HepG2 (cell line): ENCODE measurements around the gene SLC1A4. TPM values are rescaled to one million over a fixed set of nuclear protein-coding genes. Genes with fewer than 3 reads are reported as not detected.

Experiments
- BHLHE40 ChIP-seq: IDR thresholded peaks from 2 replicates; pipeline ENCODE4 v1.6.1; 2011; ENCODE audit warnings: low read length, improper control_type of control experiment
- GABPB1 ChIP-seq: IDR thresholded peaks from 2 replicates; pipeline ENCODE4 v1.6.1; 2016; ENCODE audit warnings: mild to moderate bottlenecking, missing genetic modification reagents, moderate library complexity, missing compliant biosample characterization
- GFI1 ChIP-seq: sonication (generic); formaldehyde crosslinking; IDR thresholded peaks from 2 replicates; pipeline ENCODE4 v1.5.0; 2020; ENCODE audit warnings: missing genetic modification reagents, mild to moderate bottlenecking, borderline replicate concordance
- KDM1A ChIP-seq: IDR thresholded peaks from 2 replicates; pipeline ENCODE4 v1.6.1; 2016; ENCODE audit warnings: missing compliant biosample characterization
- NRL ChIP-seq: sonication (generic); formaldehyde crosslinking; IDR thresholded peaks from 2 replicates; pipeline ENCODE4 v1.5.0; 2020; ENCODE audit warnings: missing genetic modification reagents, mild to moderate bottlenecking, moderate library complexity, borderline replicate concordance
- PLSCR1 ChIP-seq: sonication (generic); formaldehyde crosslinking; IDR thresholded peaks from 2 replicates; pipeline ENCODE4 v1.5.0; 2020; ENCODE audit warnings: missing genetic modification reagents, mild to moderate bottlenecking, borderline replicate concordance
- PPARG ChIP-seq: conservative IDR thresholded peaks from 2 replicates; pipeline ENCODE4 v1.6.1; 2016; ENCODE audit warnings: missing biosample characterization, missing genetic modification reagents
- RBM39 ChIP-seq: fragments of 200-400 bp; formaldehyde crosslinking; IDR thresholded peaks from one replicate; pipeline ENCODE4 v1.6.1; 2018; ENCODE audit warnings: antibody characterized with exemption, mild to moderate bottlenecking, low read depth, low read length; ENCODE audit not compliant: poor library complexity, severe bottlenecking
- TBX2 ChIP-seq: sonication (generic); formaldehyde crosslinking; IDR thresholded peaks from 2 replicates; pipeline ENCODE4 v1.5.0; 2020; ENCODE audit warnings: missing genetic modification reagents, mild to moderate bottlenecking, borderline replicate concordance
- TERF1 ChIP-seq: sonication (generic); formaldehyde crosslinking; IDR thresholded peaks from 2 replicates; pipeline ENCODE4 v1.8.0; 2022; ENCODE audit warnings: mild to moderate bottlenecking, missing genetic modification reagents, moderate library complexity
- ZBTB38 ChIP-seq: sonication (generic); formaldehyde crosslinking; IDR thresholded peaks from 2 replicates; pipeline ENCODE4 v1.5.1; 2020; ENCODE audit warnings: mild to moderate bottlenecking, missing genetic modification reagents
- ZFX ChIP-seq: sonication (generic); formaldehyde crosslinking; IDR thresholded peaks from 2 replicates; pipeline ENCODE4 v1.4.0; 2020; ENCODE audit warnings: mild to moderate bottlenecking, low read depth, missing genetic modification reagents, moderate library complexity
- ZIK1 ChIP-seq: sonication (generic); formaldehyde crosslinking; IDR thresholded peaks from 2 replicates; pipeline ENCODE4 v1.5.0; 2020; ENCODE audit warnings: mild to moderate bottlenecking, low read depth, missing genetic modification reagents, borderline replicate concordance
- ZNF333 ChIP-seq: sonication (generic); formaldehyde crosslinking; IDR thresholded peaks from 2 replicates; pipeline ENCODE4 v1.4.0; 2020; ENCODE audit warnings: mild to moderate bottlenecking, missing genetic modification reagents, borderline replicate concordance
- ZNF350 ChIP-seq: sonication (generic); formaldehyde crosslinking; IDR thresholded peaks from 2 replicates; pipeline ENCODE4 v1.4.0; 2020; ENCODE audit warnings: mild to moderate bottlenecking, low read depth, missing genetic modification reagents, borderline replicate concordance
- ZNF451 ChIP-seq: sonication (generic); formaldehyde crosslinking; IDR thresholded peaks from 2 replicates; pipeline ENCODE4 v1.5.0; 2020; ENCODE audit warnings: mild to moderate bottlenecking, missing genetic modification reagents
- ZNF556 ChIP-seq: sonication (generic); formaldehyde crosslinking; IDR thresholded peaks from 2 replicates; pipeline ENCODE4 v1.4.0; 2020; ENCODE audit warnings: mild to moderate bottlenecking, missing genetic modification reagents, borderline replicate concordance
- ZNF777 ChIP-seq: sonication (generic); formaldehyde crosslinking; IDR thresholded peaks from 2 replicates; pipeline ENCODE4 v1.4.0; 2020; ENCODE audit warnings: missing genetic modification reagents
- polyA plus RNA-seq, 8 experiments: library from polyadenylated mRNA; depleted of rRNA in 3 of 8; stranded (reverse) in 7 of 8; unstranded in 1 of 8; fragments of >200 nt; fragmentation: Illumina TruSeq in 4 of 8; extraction: Trizol in 4 of 8; gene quantifications; 2 replicates each; pipeline versions ENCODE4 v1.2.1 to v1.2.3, GENCODE V29; 2011 to 2016; ENCODE audit warnings: low read depth in 4 of 8, missing spikeins in 1 of 8, mixed read lengths in 1 of 8; ENCODE audit not compliant: insufficient read depth in 1 of 8
- total RNA-seq, 5 experiments: library from RNA; depleted of rRNA; stranded (reverse); fragments of >200 nt; fragmentation: Illumina TruSeq; extraction: Trizol; gene quantifications; 2 replicates each; pipeline ENCODE4 v1.2.3, GENCODE V29; 2016; ENCODE audit warnings: low read depth in 1 of 5
- TF ChIP-seq, protein P1 (sequence below): sonication (generic); formaldehyde crosslinking; IDR thresholded peaks from 2 replicates; pipeline ENCODE4 v1.5.1; 2020; ENCODE audit warnings: missing genetic modification reagents, mild to moderate bottlenecking, borderline replicate concordance
- TF ChIP-seq, protein P2 (sequence below): sonication (generic); formaldehyde crosslinking; IDR thresholded peaks from 2 replicates; pipeline ENCODE4 v1.5.1; 2020; ENCODE audit warnings: missing genetic modification reagents, mild to moderate bottlenecking, borderline replicate concordance
- TF ChIP-seq, protein P3 (sequence below): sonication (generic); formaldehyde crosslinking; IDR thresholded peaks from 2 replicates; pipeline ENCODE4 v1.4.0; 2020; ENCODE audit warnings: missing genetic modification reagents

The SLC1A4 gene
- total and polyA plus RNA-seq, 2 of the 13 experiments (the other 11 are each of a cell fraction or from before 2014, with no cell fraction given) = 21.0 to 39.6 TPM

DNA sequence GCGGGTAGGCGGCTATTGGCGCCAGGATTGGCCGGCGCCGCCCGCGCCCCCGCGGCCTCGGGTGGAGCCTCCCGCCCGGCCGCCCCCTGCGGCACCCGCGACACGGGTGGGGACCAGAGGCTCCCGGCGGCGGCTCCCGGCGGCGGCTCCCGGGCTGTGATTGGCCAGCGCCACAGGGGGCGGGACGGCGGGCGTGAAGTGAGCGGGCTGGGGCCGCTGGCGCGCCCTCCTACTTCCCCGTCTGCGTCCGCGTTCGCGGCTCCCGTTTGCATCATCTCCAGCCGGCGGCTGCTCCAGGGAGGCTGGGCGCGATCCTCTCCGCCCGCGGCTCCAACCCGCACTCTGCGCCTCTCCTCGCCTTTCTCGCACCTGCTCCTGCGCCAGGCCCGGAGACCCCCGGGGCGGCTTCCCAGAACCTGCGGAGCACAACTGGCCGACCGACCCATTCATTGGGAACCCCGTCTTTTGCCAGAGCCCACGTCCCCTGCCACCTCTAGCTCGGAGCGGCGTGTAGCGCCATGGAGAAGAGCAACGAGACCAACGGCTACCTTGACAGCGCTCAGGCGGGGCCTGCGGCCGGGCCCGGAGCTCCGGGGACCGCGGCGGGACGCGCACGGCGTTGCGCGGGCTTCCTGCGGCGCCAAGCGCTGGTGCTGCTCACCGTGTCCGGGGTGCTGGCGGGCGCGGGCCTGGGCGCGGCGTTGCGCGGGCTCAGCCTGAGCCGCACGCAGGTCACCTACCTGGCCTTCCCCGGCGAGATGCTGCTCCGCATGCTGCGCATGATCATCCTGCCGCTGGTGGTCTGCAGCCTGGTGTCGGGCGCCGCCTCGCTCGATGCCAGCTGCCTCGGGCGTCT lies at the start of gene SLC1A4 (continued):
- TF ChIP-seq, protein P1, sequence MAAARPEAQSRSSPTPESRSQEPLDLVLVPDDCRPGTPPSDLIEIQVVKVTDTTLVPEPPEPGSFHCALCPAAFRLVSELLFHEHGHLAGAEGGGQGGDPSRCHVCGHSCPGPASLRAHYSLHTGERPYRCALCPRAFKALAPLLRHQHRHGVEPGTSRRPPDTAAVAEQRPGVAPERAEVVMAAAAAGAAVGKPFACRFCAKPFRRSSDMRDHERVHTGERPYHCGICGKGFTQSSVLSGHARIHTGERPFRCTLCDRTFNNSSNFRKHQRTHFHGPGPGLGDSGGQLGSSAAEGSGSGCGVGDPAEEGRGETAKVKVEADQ (CRISPR knock-in tag) = peak; percentile 23; the same call in 1 of the 2 replicates
- 0 out of 2 replicates have a peak, but pooled peaks have one; percentile 11 for TF ChIP-seq ZNF451 (CRISPR knock-in tag)
- TF ChIP-seq, protein P2, sequence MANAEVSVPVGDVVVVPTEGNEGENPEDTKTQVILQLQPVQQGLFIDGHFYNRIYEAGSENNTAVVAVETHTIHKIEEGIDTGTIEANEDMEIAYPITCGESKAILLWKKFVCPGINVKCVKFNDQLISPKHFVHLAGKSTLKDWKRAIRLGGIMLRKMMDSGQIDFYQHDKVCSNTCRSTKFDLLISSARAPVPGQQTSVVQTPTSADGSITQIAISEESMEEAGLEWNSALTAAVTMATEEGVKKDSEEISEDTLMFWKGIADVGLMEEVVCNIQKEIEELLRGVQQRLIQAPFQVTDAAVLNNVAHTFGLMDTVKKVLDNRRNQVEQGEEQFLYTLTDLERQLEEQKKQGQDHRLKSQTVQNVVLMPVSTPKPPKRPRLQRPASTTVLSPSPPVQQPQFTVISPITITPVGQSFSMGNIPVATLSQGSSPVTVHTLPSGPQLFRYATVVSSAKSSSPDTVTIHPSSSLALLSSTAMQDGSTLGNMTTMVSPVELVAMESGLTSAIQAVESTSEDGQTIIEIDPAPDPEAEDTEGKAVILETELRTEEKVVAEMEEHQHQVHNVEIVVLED (CRISPR knock-in tag) = peak; percentile 46; the same call in 1 of the 2 replicates
- TF ChIP-seq TERF1 (CRISPR knock-in tag) = peak; percentile 74; the same call in 1 of the 2 replicates
- TF ChIP-seq, protein P3, sequence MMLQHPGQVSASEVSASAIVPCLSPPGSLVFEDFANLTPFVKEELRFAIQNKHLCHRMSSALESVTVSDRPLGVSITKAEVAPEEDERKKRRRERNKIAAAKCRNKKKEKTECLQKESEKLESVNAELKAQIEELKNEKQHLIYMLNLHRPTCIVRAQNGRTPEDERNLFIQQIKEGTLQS (CRISPR knock-in tag) = peak; percentile 93
- TF ChIP-seq NRL = no peak; the same call in 1 of the 2 replicates
- peak; percentile 58; the same call in 1 of the 2 replicates for TF ChIP-seq GABPB1 (CRISPR knock-in tag)
- peak; percentile 68; the same call in 1 of the 2 replicates for TF ChIP-seq ZNF333 (CRISPR knock-in tag)
- TF ChIP-seq BHLHE40 = peak; percentile 2; the same call in 1 of the 2 replicates
- no peak for TF ChIP-seq RBM39
- peak; percentile 54; the same call in 1 of the 2 replicates for TF ChIP-seq TBX2 (CRISPR knock-in tag)
- TF ChIP-seq ZFX (CRISPR knock-in tag) = peak; percentile 54
- peak; percentile 57; the same call in 1 of the 2 replicates for TF ChIP-seq GFI1 (CRISPR knock-in tag)
- no peak for TF ChIP-seq PPARG (CRISPR knock-in tag)
- peak; percentile 60 for TF ChIP-seq ZNF777
- peak; percentile 62 for TF ChIP-seq ZBTB38 (CRISPR knock-in tag)
- no peak for TF ChIP-seq PLSCR1
- TF ChIP-seq ZNF556 (CRISPR knock-in tag) = peak; percentile 40; the same call in 1 of the 2 replicates
- TF ChIP-seq KDM1A = 0 out of 2 replicates have a peak, but pooled peaks have one; percentile 28
- TF ChIP-seq ZIK1 (CRISPR knock-in tag) = peak; percentile 58; the same call in 1 of the 2 replicates
- TF ChIP-seq ZNF350 (CRISPR knock-in tag) = 0 out of 2 replicates have a peak, but pooled peaks have one; percentile 4
